CD4-positive, alpha-beta T cell (primary cell): ENCODE results near the gene TAF11L6. TPM values are rescaled to one million over a fixed set of nuclear protein-coding genes. Genes with fewer than 3 reads are reported as not detected.
"Not testable (repeated sequence)": the region's sequence is repeated elsewhere in the genome, so short reads cannot be mapped to it uniquely, and the experiment has no call there.

Source experiments
- ATAC-seq: fragments of 200-7000 bp; cut with Tn5 transposase; one replicate; pipeline ENCODE4 v1.10.0; 2022; ENCODE audit warnings: mild to moderate bottlenecking; ENCODE audit not compliant: poor library complexity
- CTCF ChIA-PET: fragments of 350-600 bp; sonication (Branson Sonifier 250); formaldehyde crosslinking; loops from one replicate; lab custom pipeline; 2021; ENCODE audit warnings: antibody characterized with exemption, inconsistent platforms; lab: Charles Lee
- POLR2A ChIA-PET: fragments of 350-600 bp; sonication (Branson Sonifier 250); formaldehyde crosslinking; loops from one replicate; lab custom pipeline; 2021; ENCODE audit warnings: antibody characterized with exemption, inconsistent platforms; lab: Charles Lee
- DNase-seq, 14 experiments: peaks; one replicate each; pipeline ENCODE4 v3.0.0-alpha.2; 2013 to 2020; ENCODE audit warnings: mixed read lengths in 2 of 14
- H3K27ac ChIP-seq, 2 donors: one replicate each; pipeline versions ENCODE4 v1.5.1 to v1.7.0; 2013; ENCODE audit warnings: low read length in 2 of 2, low read depth in 1 of 2, mild to moderate bottlenecking in 1 of 2
- H3K27me3 ChIP-seq, 2 experiments: 1 replicate in 1 of 2; 2 replicates in 1 of 2; pipeline versions ENCODE4 v1.6.1 to v1.7.0; 2013; ENCODE audit warnings: low read length in 2 of 2, control low read depth in 1 of 2, mild to moderate bottlenecking in 1 of 2, moderate library complexity in 1 of 2; ENCODE audit not compliant: insufficient read depth in 2 of 2, control insufficient read depth in 1 of 2
- H3K36me3 ChIP-seq: one replicate; pipeline ENCODE4 v1.6.1; 2013; ENCODE audit warnings: low read length, control low read depth; ENCODE audit not compliant: insufficient read depth
- H3K4me1 ChIP-seq: one replicate; pipeline ENCODE4 v1.6.1; 2013; ENCODE audit warnings: low read length, control low read depth; ENCODE audit not compliant: insufficient read depth
- H3K4me3 ChIP-seq: one replicate; pipeline ENCODE4 v1.5.1; 2013; ENCODE audit warnings: mild to moderate bottlenecking, low read length, moderate library complexity
- H3K9me3 ChIP-seq, 2 experiments: 1 replicate in 1 of 2; 2 replicates in 1 of 2; pipeline versions ENCODE4 v1.6.1 to v1.7.0; 2013; ENCODE audit warnings: low read length in 2 of 2, mild to moderate bottlenecking in 2 of 2, control low read depth in 1 of 2, moderate library complexity in 1 of 2; ENCODE audit not compliant: control insufficient read depth in 1 of 2, insufficient read depth in 1 of 2
- H3K27ac Mint-ChIP-seq: one replicate; pipeline ENCODE4 v1.8.0; 2020; ENCODE audit warnings: mixed read lengths
- H3K27me3 Mint-ChIP-seq: one replicate; pipeline ENCODE4 v1.8.0; 2021; ENCODE audit warnings: mixed read lengths
- H3K36me3 Mint-ChIP-seq: one replicate; pipeline ENCODE4 v1.8.0; 2021; ENCODE audit warnings: low read depth, mixed read lengths
- H3K4me1 Mint-ChIP-seq: one replicate; pipeline ENCODE4 v1.8.0; 2021; ENCODE audit warnings: low read depth, mixed read lengths
- H3K4me3 Mint-ChIP-seq: one replicate; pipeline ENCODE4 v1.8.0; 2020; ENCODE audit warnings: mild to moderate bottlenecking, mixed read lengths
- H3K9me3 Mint-ChIP-seq: one replicate; pipeline ENCODE4 v1.8.0; 2020; ENCODE audit warnings: mixed read lengths
- CTCF ChIP-seq: fragments of 200-600 bp; IDR thresholded peaks from one replicate; pipeline ENCODE4 v1.8.0; 2022; ENCODE audit warnings: antibody characterized with exemption, mild to moderate bottlenecking
- intact Hi-C, 2 experiments: fragments of 100-400 bp; cut with DNase I in 1 of 2; cut with micrococcal nuclease in 1 of 2; formaldehyde crosslinking; loops; one replicate each; pipeline versions ENCODE4 v1.15.1 to v1.9.0; 2023 to 2025; cut with DNase I, micrococcal nuclease
- total RNA-seq, 174 experiments: library from RNA in 2 of 174; stranded (reverse) in 2 of 174; gene quantifications; one replicate each; pipeline ENCODE4 v1.2.3 and lab custom pipeline; 2021 to 2026

The TAF11L6 gene
- total RNA-seq, 2 experiments from 2014 or later, result not detected

- H3K9me3 Mint-ChIP-seq, result no peaks in the 10 kb centered on the region
- intact Hi-C loops, result no loop called here
- Histone ChIP-seq H3K27ac (no peak overlapping the region), H3K27me3 (no peaks in the 10 kb centered on the region), H3K36me3 (no peaks in the 10 kb centered on the region), H3K4me3 (no peak overlapping the region), H3K9me3 (peaks cover 0 to 15% of the 10 kb centered on the region in 2 experiments), H3K4me1 (no peaks in the 10 kb centered on the region)
- DNase-seq (no peak), ATAC-seq (no peak)
- TF ChIP-seq CTCF, result no peak
- ChIA-PET CTCF (no interaction called here), POLR2A (no interaction called here)
- no peaks in the 10 kb centered on the region for H3K36me3 Mint-ChIP-seq
- H3K27ac Mint-ChIP-seq, result no peak overlapping the region
- H3K27me3 Mint-ChIP-seq, result no peaks in the 10 kb centered on the region
- H3K4me1 Mint-ChIP-seq, result no peaks in the 10 kb centered on the region
- no peak overlapping the region for H3K4me3 Mint-ChIP-seq
Measured at GRCh38 chr5:17487174-17487512, 41.3 kb upstream of the TAF11L6 start.

- H3K9me3 Mint-ChIP-seq, ATAC-seq, H3K27me3 ChIP-seq, H3K4me3 ChIP-seq, CTCF ChIA-PET, H3K4me1 Mint-ChIP-seq, POLR2A ChIA-PET, DNase-seq, H3K27ac ChIP-seq, H3K4me1 ChIP-seq, H3K27me3 Mint-ChIP-seq, H3K27ac Mint-ChIP-seq, H3K4me3 Mint-ChIP-seq, H3K36me3 Mint-ChIP-seq, H3K36me3 ChIP-seq, intact Hi-C loops: not testable (repeated sequence)
- peaks cover 4 to 10% of the 10 kb centered on the region in 2 experiments for H3K9me3 ChIP-seq
Measured at GRCh38 chr5:17491257-17491656, 37.2 kb upstream of the TAF11L6 start.

GRCh38 chr5:17492770-17493169, 35.7 kb upstream of the TAF11L6 start:
- no peaks in the 10 kb centered on the region for H3K4me1 ChIP-seq
- DNase-seq (no peak), ATAC-seq (no peak)
- no peak overlapping the region for H3K4me3 ChIP-seq
- ChIA-PET CTCF (no interaction called here), POLR2A (no interaction called here)
- peaks cover 4 to 10% of the 10 kb centered on the region in 2 experiments for H3K9me3 ChIP-seq
- no peaks in the 10 kb centered on the region for H3K36me3 Mint-ChIP-seq
- no peaks in the 10 kb centered on the region for H3K9me3 Mint-ChIP-seq
- H3K27me3 ChIP-seq, result no peaks in the 10 kb centered on the region
- no peaks in the 10 kb centered on the region for H3K27me3 Mint-ChIP-seq
- H3K4me3 Mint-ChIP-seq, result no peak overlapping the region
- no peaks in the 10 kb centered on the region for H3K36me3 ChIP-seq
- no peaks in the 10 kb centered on the region for H3K4me1 Mint-ChIP-seq
- no peak for TF ChIP-seq CTCF
- no peak overlapping the region for H3K27ac ChIP-seq
- intact Hi-C loops, result no loop called here
- H3K27ac Mint-ChIP-seq, result no peak overlapping the region

GRCh38 chr5:17497446-17497845, 31.0 kb upstream of the TAF11L6 start:
- H3K4me1 Mint-ChIP-seq, result no peaks in the 10 kb centered on the region
- ChIA-PET CTCF (no interaction called here), POLR2A (no interaction called here)
- no peaks in the 10 kb centered on the region for H3K9me3 Mint-ChIP-seq
- no peak for DNase-seq
- no peaks in the 10 kb centered on the region for H3K27me3 Mint-ChIP-seq
- ATAC-seq, result no peak
- H3K9me3 ChIP-seq, result peaks cover 4 to 7% of the 10 kb centered on the region in 2 experiments
- intact Hi-C loops, result no loop called here
- H3K4me3 ChIP-seq, result no peak overlapping the region
- no peaks in the 10 kb centered on the region for H3K36me3 Mint-ChIP-seq
- no peaks in the 10 kb centered on the region for H3K27me3 ChIP-seq
- no peak overlapping the region for H3K4me3 Mint-ChIP-seq
- H3K4me1 ChIP-seq, result no peaks in the 10 kb centered on the region
- H3K27ac Mint-ChIP-seq, result no peak overlapping the region
- H3K36me3 ChIP-seq, result no peaks in the 10 kb centered on the region
- H3K27ac ChIP-seq, result no peak overlapping the region
- TF ChIP-seq CTCF, result no peak

- H3K27me3 ChIP-seq, H3K9me3 Mint-ChIP-seq, H3K27ac ChIP-seq, H3K36me3 Mint-ChIP-seq, POLR2A ChIA-PET, H3K36me3 ChIP-seq, H3K9me3 ChIP-seq, H3K4me1 Mint-ChIP-seq, H3K4me3 ChIP-seq, intact Hi-C loops, DNase-seq, H3K27ac Mint-ChIP-seq, CTCF ChIA-PET, H3K4me1 ChIP-seq, ATAC-seq, H3K4me3 Mint-ChIP-seq, H3K27me3 Mint-ChIP-seq: not testable (repeated sequence)
Measured at GRCh38 chr5:17497931-17498330, 30.5 kb upstream of the TAF11L6 start, which contains the start of gene TAF11L2. TAF11L2 (plus strand) TSS chr5:17498231.
